ENCODE results near the gene PLCB1. TPM values are rescaled to one million over a fixed set of nuclear protein-coding genes. Genes with fewer than 3 reads are reported as not detected.

The PLCB1 gene
- polyA plus RNA-seq, 1 experiment: 16.4 TPM

- Histone ChIP-seq H3K9me3 (ENCODE audit: control insufficient read depth, insufficient read depth, low read length) (no peaks in the 10 kb centered on the region), H3K27ac (ENCODE audit: low read depth, low read length) (no peak overlapping the region), H3K27me3 (ENCODE audit: control insufficient read depth, insufficient read depth, low read length) (no peaks in the 10 kb centered on the region), H3K4me3 (ENCODE audit: low read depth, low read length) (no peak overlapping the region)
- CTCF ChIA-PET: interaction anchor here (2.3 kb wide), 1 partner anchor 327 kb away, joined by 15 read pairs; no protein-coding TSS in a partner anchor
- POLR2A ChIA-PET: no interaction called here
- DNase-seq (ENCODE audit: low read depth, low spot score): no peak
- TF ChIP-seq CTCF (IDR thresholded peaks at IDR 0.05; ENCODE audit: low read depth, low read length): no peak
Observed at GRCh38 chr20:8394308-8394945, 262.4 kb downstream of the PLCB1 start.

GRCh38 chr20:8395956-8396355 is 263.9 kb downstream of the PLCB1 start:
- Histone ChIP-seq H3K4me3 (ENCODE audit: low read depth, low read length) (no peak overlapping the region), H3K27ac (ENCODE audit: low read depth, low read length) (no peak overlapping the region), H3K9me3 (ENCODE audit: control insufficient read depth, insufficient read depth, low read length) (no peaks in the 10 kb centered on the region), H3K27me3 (ENCODE audit: control insufficient read depth, insufficient read depth, low read length) (no peaks in the 10 kb centered on the region)
- POLR2A ChIA-PET: no interaction called here
- CTCF ChIA-PET: interaction anchor here (0.7 to 2.3 kb wide), 3 partner anchors 326 to 354 kb away, joined by 3 to 15 read pairs (median 4); no protein-coding TSS in a partner anchor
- TF ChIP-seq CTCF (IDR thresholded peaks at IDR 0.05; ENCODE audit: low read depth, low read length): no peak
- DNase-seq (ENCODE audit: low read depth, low spot score): no peak

- POLR2A ChIA-PET: no interaction called here
- no peak overlapping the region for H3K4me3 ChIP-seq (ENCODE audit: low read depth, low read length)
- DNase-seq (ENCODE audit: low read depth, low spot score): no peak
- CTCF ChIA-PET: interaction anchor here (0.5 to 5.0 kb wide), 3 partner anchors 10 to 354 kb away, joined by 3 to 40 read pairs (median 3); no protein-coding TSS in a partner anchor
- H3K9me3 ChIP-seq (ENCODE audit: control insufficient read depth, insufficient read depth, low read length): no peaks in the 10 kb centered on the region
- no peak overlapping the region for H3K27ac ChIP-seq (ENCODE audit: low read depth, low read length)
- H3K27me3 ChIP-seq (ENCODE audit: control insufficient read depth, insufficient read depth, low read length): no peaks in the 10 kb centered on the region
- TF ChIP-seq CTCF (IDR thresholded peaks at IDR 0.05; ENCODE audit: low read depth, low read length): no peak
Observed at GRCh38 chr20:8398263-8399051, 266.4 kb downstream of the PLCB1 start.

GRCh38 chr20:8399947-8400346 is 267.9 kb downstream of the PLCB1 start:
- no peak for TF ChIP-seq CTCF (IDR thresholded peaks at IDR 0.05; ENCODE audit: low read depth, low read length)
- no peak for DNase-seq (ENCODE audit: low read depth, low spot score)
- no peaks in the 10 kb centered on the region for H3K27me3 ChIP-seq (ENCODE audit: control insufficient read depth, insufficient read depth, low read length)
- CTCF ChIA-PET: interaction anchor here (0.6 to 5.0 kb wide), 4 partner anchors 11 to 362 kb away, joined by 3 to 40 read pairs (median 6); no protein-coding TSS in a partner anchor
- POLR2A ChIA-PET: no interaction called here
- no peak overlapping the region for H3K27ac ChIP-seq (ENCODE audit: low read depth, low read length)
- H3K4me3 ChIP-seq (ENCODE audit: low read depth, low read length): no peak overlapping the region
- no peaks in the 10 kb centered on the region for H3K9me3 ChIP-seq (ENCODE audit: control insufficient read depth, insufficient read depth, low read length)

GRCh38 chr20:8400486-8400885 is 268.4 kb downstream of the PLCB1 start:
- POLR2A ChIA-PET: no interaction called here
- no peak for DNase-seq (ENCODE audit: low read depth, low spot score)
- no peaks in the 10 kb centered on the region for H3K27me3 ChIP-seq (ENCODE audit: control insufficient read depth, insufficient read depth, low read length)
- H3K4me3 ChIP-seq (ENCODE audit: low read depth, low read length): no peak overlapping the region
- no peak overlapping the region for H3K27ac ChIP-seq (ENCODE audit: low read depth, low read length)
- CTCF ChIA-PET: interaction anchor here (1.0 to 5.0 kb wide), 6 partner anchors 12 to 357 kb away, joined by 3 to 40 read pairs (median 3); no protein-coding TSS in a partner anchor
- H3K9me3 ChIP-seq (ENCODE audit: control insufficient read depth, insufficient read depth, low read length): no peaks in the 10 kb centered on the region
- TF ChIP-seq CTCF (IDR thresholded peaks at IDR 0.05; ENCODE audit: low read depth, low read length): no peak

All from AG04450 (cell line).